ENCODE measurements around the gene FGD4.

Gene FGD4

DNA sequence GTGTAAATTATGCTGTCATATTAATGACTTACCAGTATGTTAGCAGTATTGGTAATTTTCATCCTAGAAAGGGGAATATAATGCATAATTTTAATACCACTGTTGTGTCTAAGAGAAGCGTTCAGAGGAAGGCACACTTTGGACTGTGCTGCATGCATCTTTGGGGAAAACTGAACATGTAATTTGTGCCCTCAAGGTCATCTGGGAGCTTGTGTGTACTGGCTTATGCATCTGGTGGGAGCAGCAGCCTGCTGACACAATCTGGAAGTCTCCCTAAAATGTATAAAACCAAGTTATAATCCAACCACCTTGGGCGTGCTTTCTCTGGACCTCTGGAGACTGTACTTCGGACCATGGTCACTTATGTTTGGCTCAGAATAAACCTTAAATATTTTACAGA, 14.1 kb downstream of the FGD4 start:
- no peak for DNase-seq

DNA sequence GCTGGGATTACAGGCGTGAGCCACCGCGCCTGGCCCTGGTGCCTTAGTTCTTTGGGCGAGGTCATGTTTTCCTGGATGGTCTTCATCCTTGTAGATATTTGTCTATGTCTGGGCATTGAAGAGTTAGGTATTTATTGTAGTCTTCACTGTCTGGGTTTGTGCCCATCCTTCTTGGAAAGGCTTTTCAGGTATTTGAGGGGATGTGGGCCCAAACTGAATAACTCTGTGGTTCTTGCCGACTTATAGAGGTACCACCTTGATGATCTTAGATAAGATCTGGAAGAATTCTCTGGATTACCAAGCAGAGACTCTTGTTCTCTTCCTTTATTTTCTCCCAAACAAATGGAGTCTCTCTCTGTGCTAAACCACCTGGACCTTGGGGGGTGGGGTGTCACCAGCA, 18.9 kb downstream of the FGD4 start:
- no peak for DNase-seq

DNA sequence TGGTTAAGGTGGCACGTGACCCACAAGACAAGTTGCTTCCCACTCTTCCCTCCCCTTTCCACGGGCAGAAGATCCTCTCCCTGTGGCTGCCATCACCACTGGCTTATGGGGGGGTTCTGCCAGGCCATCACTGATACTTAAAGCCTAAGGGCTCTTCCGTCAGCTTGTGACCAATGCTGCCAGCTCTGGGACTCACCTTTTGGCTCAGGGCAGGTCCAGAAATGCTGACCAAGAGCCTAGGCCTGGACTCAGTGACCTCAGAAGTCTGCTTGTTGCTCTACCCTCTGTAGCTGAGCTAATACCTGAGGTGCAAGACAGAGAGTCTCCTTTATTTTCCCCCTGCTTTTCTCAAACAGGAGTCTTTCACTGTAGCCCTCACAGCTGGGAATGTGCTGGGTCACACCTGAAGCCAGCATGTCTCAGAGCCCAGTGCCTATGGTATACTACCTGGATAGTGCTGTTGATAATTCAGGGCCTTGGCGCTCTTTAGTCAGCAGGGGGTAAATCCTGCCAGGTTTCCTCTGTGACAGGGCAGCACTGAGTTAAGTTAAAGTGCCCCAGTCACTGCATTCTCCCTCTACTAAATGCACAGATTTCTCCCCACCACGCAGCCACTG, 19.7 kb downstream of the FGD4 start:
- DNase-seq, result no peak

DNA sequence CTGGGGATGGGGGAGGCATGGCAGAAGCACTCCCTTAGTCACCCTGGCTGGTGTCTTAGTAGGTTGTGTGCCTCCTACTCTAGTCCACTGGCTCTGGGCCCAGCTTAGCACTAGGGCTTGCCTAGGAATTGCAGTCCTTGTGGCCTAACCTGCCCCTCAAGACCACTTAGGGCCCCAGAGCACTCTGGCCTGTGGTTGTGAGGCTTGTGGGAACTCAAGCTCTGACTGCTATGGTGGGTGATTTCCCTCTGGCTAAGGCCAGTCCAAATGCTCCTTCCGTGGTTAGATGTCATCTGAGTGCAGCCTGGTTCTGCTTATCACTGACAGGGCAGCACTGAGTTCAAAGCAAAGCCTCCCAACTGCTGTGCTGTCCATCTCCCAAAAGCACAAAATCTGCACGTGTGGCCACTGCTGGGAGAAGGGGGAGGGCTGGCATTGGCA, 20.2 kb downstream of the FGD4 start:
- DNase-seq, result no peak

DNA sequence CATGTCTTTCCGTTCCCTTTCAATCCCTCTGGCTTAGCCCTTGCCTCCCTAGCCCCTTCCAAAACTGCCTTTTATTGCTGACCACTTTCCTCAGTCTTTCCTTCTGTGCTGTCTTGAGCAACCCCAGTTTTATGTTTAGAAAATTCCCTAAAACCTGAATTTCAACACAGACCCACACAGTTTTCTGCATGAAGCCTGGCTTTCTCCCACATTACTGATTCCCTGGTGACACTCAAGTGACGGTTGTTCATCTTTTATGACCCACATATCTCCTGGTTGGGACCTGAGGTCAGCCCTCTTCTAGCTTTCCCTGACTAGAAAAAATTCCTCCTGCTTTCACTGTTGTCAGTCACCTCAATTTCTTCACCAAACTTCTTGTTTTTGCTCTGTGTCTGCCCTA, 21.0 kb downstream of the FGD4 start:
- DNase-seq, result no peak

DNA sequence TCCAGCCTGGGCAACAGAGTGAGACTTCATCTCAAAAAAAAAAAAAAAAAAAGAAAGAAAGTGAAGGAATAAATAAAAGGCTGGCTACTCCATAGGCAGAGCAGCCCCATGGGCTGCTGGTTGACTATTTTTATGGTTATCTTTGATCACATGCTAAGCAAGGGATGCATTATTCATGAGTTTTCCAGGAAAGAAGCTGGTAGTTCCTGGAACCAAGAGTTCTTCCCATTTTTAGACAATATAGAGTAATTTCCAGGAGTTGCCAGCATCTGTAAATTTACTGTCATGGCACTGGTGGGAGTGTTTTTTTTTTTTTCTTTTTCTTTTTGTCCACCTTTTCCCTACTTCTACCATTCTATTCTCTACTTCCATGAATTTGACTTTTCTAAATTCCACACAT, 24.2 kb downstream of the FGD4 start:
- DNase-seq, result no peak

DNA sequence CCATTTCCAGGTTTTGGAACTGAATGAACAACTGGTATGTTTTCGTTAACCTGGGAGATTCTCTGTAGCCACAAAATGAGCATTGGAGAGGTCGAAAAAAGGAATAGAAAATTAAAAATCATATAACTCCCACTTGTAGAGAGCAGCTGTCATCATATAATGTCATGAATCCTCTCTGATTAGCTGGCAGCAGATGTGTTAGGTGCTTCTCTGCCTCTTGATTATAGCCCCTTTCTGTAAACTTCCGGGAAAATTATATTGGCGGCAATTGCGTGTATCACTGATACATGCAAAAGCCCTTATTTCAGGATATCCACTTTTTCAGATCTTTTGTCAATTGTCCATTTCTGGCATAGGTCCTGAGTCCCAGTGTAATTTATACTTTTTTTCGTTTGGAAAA, 31.7 kb downstream of the FGD4 start:
- DNase-seq, result no peak

DNA sequence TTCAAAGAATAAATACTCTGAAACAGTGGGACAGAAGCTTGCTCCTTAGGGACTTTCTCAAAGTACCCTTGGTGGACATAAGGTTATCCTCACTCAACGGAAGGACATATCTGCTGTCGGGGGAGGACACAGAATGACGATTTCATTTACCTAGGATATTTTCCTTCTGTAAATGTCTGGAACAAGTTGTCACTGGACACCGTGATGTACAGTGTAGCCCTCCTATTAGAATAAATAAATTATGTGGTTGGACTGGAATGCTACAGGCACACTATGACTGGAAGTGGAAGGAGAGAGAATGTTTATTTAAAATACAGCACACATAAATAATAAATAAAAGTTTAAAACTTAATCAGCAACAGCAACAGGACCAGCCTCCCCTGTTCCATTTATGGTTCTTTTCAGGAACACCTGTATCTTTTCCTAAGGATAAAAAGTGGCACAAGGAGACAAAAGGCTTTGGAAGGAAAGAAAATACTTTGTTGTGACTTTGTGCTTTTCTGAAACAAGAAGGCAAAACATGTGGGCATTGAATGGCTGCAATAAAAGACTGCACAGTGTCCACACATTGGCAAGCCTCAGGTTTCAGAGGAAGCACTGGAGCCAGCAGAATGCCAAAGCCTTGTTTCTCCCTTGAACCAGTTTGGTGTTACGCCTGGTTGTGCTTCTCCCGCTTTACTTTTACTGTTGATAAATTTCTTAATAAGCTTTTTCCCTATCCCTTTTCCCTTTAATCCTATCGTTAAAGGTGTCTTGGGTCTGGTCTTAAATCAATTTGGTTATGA, 36.8 kb downstream of the FGD4 start:
- DNase-seq, result no peak

DNA sequence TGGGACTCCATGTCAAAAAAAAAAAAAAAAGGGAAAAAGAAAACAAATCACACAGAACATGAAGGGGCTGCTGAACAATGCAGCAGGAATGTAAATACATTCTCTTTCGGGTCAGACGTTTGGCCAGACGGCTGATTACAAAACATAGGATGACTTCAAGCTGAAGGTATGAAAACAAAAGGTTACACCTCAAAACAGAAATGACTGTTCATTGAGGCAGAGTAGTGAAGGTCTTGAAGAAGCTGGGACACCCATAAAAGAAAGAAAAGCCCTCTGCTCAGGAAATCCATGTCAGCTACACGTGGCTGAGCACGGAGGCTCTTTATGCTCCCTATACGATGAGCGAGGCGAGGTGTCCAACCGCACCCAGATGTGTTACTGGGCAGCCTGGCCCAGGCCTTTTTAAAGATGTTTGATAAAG, 37.7 kb downstream of the FGD4 start:
- DNase-seq, result no peak

DNA sequence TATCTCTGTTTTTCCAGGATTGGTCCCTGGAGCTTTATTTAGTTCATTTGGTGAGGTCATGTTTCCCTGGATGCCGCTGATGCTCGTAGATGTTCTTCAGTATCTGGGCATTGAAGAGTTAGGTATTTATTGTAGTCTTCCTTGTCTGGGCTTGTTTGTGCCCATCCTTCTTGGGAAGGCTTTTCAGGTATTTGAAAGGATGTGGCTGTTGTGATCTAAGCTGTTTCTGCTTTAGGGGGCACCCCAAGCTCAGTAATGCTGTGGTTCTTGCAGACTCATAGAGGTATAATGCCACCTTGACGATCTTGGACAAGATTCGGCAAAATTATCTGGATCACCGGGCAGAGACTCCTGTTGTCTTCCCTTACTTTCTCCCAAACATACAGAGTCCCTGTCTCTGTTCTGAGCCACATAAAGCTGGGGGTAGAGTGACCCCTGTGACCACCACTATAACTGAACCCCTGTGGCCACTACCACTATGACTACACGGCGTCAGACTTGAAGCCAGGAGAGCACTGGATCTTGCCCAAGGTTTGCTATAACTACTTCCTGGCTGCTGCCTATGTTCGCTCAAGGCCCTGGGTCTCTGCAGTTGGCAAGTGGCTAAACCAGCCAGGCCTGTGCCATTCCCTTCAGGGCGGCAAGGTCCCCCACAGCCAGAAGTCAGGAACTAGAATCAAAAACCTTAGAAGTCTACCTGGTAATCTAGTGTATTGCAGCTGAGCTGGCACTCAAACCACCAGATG, 40.9 kb downstream of the FGD4 start:
- DNase-seq, result no peak

DNA sequence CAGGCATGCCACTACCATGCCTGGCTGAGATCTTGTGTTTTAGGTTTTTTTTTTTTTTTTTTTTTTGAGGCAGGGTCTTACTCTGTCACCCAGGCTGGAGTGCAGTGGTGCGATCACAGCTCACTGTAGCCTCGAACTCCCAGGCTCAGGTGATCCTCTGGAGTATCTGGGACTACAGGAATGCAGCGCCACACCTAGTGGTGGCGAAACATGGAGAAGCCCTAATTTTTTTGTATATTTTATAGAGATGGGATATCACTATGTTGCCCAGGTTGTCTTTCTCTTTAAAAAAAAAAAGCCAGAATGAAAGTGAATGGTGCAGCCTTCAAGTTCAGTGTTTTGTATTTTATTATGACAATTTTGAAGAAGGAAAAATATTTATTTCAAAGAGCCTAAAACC, 44.1 kb downstream of the FGD4 start:
- DNase-seq, result no peak

DNA sequence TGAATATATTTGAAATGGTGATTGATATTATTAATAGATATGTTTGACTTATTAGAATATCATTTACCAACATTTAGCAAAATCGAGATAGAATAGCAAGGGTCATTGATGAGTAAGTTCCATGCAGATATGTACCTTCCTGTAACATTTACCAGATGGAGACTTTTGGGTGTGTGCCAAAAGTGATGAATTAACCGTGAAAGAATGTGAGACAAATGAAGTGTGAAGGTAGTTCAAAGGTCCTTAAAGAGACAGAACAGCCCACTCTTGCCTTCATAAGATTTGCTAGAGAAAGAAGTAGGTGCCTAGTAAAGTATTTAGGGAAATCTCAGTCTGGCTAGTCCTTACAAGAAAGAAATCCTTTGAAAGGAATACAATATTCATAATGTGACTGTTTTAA, 45.5 kb downstream of the FGD4 start:
- DNase-seq, result no peak

DNA sequence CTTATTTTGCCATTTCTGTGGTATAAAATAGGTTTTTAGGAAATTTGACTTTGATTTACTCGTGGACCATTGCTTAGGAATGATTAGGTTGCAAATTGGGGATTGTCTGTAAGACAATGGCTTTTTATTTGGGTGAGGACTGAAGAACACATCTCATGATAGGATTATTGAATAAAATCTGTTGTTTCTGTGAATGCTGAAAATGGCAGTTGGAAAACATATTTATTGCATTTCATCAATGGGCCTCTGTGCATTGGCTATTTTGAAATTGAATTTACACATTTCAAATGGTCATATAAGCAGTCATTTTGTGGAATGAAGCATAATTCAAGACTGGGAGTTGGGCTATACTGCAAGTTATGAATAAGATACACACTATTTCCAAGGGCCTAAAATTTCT, 46.0 kb downstream of the FGD4 start:
- DNase-seq, result no peak

DNA sequence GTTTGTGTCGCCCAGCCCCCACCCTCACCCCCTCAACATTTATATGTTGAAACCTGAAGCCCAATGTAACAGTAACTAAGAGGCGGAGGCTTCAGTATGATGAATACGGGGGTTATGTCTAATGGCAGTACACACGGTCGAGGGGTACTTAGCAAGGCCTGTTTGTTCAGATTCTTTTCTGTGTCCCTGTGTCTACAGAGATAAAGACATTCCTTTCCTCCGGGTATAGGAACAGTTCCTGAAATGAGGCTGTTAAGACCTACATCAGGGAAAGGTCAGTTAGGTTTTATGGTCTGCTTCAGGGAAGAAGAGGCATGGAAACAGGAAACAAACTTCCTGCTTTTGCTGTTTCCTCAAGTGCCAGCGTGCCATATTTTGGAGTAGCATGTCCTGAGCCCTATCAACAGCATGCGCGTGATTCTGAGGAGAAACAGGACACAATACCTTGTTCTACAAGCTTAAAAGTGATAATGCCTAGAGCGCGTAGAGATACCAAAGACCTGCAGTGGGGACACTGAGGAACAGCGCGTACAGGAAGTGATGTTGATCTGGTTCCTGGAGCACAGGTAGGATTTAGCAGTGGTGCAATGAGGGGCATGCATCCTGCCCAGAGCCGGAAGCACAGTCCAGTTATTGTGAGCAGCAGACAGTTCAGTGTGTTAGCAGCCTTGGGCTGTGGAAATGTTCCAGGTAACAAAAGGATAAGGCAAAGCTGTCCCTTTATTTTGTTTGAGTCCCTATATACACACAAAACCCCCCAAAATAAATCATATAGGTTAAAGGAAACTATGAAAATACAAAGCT, 47.2 kb downstream of the FGD4 start:
- DNase-seq, result no peak

DNA sequence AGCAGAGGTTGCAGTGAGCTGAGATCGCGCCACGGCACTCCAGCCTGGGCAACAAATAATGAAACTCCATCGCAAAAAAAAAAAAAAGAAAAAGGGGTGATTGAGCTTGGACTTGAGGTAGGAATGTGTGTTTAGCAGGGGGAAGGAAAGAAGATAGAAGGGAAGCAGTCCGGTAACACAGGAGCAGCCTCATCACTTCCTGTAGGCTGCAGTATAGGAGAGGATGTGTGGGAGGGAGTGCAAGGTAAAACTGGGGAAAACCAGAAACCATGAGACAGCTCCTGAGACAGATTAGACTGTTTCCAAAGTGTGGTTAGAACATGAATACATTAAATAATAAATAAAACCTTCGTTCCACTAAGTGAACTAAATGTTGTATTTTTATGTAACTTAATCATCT, 49.2 kb downstream of the FGD4 start:
- no peak for DNase-seq

DNA sequence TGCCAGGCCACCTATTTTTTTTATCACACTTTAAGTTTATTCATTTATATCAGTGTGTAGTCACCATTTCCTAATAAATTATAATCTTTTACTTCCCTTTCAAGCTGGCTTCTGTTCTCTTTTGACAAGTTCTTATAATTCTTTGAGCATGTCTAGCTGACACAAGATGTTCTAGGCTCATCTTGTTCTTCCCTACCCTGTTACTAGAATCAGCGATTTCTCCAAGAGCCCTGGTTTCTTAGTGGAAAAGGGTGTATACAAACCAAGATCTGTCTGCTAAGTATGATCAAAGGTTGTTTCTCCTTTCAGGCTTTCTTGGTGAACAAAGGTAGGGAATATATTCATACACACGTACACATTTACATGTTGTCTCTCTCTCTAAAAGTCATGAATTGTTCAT, 51.0 kb downstream of the FGD4 start:
- no peak for DNase-seq

DNA sequence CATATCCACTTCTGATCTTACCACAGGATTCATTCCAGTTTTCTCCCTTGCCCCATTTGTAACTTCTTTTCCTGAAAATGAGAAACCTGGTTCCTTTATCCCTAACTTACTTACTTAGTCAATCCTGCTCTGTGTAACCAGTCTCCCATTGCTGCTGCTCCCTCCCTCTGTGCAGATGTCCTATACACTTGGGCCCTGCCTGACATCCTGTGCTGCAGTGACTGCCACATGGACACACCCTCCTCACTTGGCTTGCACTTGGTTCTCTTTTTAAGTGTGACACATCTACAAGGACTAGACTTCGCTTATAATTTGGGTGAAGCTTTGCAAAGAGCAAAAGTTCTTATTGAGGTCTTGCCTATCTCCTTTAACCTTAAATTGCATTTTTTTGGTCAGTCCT, 51.4 kb downstream of the FGD4 start:
- no peak for DNase-seq

DNA sequence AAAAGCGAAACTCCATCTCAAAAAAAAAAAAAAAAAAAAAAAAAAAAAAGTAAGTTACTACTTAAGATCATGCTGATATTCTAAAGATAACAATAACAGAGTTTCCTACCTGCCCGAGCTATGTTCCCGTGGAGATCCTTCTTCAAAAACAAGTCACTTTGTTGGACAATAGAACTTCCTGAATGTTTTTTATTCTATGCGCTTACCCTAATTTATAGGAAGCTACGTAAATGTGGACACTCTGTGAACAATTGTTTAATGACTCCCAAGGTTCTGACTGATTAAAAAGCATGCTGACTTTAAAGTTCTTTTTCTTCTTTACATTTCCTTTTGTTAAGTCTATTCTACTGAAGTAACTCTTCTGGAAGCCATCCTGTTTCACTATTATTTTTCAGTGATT, 52.5 kb downstream of the FGD4 start:
- no peak for DNase-seq

DNA sequence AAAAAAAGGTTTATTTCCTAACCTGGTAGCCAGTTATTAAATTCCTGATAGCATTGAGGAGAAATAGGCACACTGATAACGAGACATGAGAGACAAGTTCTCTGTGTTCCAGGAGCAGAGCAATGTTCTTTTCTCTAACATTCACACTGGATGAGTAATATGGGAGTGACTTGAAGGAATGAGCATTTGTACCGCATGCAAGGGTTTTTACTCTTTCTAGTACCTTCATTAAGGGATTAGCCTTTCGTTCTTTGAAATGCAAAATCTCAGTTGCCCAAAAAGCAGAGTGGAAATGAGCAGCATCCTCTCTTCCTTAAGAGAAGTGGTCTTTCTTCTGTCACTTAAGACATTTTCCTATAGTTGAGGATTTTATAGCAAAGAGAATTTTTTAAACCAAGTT, 54.7 kb downstream of the FGD4 start:
- DNase-seq, result no peak

DNA sequence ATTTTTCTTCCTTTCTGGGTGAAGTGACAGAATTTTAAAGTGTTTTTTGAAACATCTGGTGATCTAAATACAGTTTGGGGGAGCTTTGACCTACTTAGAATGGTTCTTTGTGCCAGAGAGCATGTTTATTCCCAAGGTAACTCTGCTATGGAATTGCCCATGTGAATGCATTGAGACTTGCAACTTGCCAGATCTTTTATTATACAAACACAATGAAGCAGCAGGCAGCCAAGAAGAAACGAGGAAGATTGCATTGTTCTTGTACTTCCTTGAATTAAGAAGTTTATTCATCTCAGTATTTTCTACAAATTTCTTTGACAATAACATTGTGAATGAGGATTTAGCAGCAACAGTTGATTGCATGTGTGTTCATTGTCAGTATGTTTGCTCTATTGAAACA, 55.5 kb downstream of the FGD4 start:
- no peak for DNase-seq

DNA sequence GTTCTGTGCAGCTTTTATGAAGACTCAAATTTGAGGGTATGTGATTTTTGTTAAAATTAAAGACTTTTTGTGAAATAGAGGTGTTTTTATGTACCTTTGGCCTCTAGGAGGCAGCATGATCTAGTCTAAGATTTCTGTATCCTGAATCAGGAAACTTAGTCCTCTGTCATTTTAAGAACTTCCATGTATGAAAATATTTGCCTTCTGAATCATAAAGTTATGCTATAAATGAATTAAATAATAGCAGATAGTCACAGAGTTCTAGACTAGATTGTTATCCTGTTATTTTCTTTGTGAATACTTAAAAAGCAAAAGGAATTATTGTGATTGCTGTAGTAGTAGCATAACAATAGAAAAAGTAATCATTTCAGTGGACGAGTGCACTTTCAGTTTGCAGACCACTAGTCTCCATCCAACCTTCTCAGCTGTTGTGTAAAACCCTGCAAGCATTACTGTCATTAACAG, 56.3 kb downstream of the FGD4 start:
- no peak for DNase-seq

DNA sequence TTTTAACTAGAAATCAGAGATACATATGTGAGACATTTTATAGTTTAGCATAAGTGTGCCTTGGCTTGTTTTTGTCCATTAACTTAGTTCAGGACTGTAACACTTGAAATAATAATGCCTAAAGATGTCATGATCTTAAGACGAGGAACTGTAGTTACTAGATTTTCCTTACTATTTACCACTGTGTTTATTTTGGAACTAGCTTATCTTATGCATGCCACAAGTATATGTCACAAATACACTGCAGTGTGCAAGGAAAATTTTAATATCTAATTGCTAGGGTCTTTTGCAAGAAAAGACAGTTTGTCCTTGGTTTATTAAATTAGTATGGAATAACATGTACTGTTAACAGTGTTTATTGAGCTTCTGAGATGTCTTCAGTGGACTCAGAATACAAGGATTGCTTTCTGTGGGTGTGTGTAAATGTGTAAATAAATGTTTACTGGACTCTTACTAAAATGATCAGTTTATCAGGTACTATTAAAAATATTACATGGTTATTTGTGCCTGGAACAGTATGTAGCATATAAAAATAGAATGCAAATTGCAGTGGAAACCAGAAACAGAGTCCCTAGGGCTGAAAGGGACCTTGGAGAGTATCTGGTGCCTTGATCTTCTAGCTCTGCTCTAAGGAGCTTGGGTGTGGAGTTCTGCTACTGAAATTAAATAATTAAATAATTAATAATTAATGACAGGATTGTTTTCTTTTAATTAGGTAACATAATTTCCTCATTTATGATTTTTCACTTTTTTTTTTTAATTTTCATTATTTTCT, 58.1 kb downstream of the FGD4 start:
- DNase-seq, result no peak
